Stimulated activated CD4-positive, alpha-beta T cell treated with anti-CD3 and anti-CD28 coated beads, Interleukin-1b, Interleukin-23, amount 100 ng/mL, for 1 hour (primary cell): Measurements from ENCODE around the gene CCL4L2.
"Not testable (repeated sequence)": the region's sequence is repeated elsewhere in the genome, so short reads cannot be mapped to it uniquely, and the experiment has no call there.

Source experiments
- DNase-seq, 2 donors: peaks; one replicate each; pipeline ENCODE4 v3.0.0-alpha.2; 2020; ENCODE audit warnings: low read depth in 2 of 2

Gene CCL4L2

DNA sequence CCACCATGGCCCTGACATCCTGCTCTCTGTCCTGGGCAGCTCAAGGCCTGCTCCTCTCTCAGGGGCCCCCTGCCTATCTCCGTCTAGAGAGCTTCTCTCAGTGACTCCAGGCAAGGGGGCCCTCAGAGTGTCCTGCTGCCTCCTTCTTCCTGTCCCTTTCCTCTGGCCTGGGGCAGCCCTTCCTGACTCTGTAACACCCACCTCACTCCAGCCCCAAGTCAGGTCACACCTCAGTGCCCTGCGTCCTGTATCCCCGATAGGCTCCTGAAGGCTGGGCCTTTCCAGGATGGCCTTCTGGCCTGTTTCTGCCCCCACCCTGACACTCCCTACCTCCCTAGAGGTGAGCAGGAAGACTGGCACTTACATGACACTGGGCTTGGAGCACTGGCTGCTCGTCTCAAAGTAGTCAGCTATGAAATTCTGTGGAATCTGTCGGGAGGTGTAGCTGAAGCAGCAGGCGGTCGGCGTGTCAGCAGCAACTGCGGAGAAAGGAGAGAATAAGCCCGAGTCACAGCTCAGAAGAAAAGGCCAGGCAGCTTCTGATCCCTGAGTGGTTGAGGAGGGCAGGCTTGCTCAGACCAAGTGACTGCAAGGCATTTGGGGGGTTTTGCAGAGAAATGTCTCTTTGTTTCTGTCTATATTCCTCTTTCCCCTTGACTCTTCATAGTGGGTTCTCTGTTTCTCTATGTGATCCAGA lies 15.3 kb upstream of the CCL4L2 start:
- no peak for DNase-seq

DNA sequence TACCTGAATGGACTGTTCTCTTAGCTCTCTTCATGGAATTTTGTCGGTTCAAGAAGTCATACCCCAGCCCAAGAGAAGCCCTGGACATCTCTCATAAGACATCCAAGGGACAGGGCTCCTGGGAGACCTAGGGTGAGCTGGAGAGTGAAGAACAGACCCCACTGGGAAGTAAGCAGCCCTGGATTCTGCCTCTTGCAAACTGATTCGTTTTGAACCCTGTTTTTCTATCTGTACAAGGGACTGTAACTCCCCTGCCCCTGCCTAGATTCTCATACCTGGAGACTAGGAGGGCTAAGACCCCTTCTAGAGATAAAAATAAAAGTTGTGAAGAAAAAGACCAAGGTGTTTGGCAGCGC lies 14.8 kb upstream of the CCL4L2 start:
- DNase-seq: no peak

DNA sequence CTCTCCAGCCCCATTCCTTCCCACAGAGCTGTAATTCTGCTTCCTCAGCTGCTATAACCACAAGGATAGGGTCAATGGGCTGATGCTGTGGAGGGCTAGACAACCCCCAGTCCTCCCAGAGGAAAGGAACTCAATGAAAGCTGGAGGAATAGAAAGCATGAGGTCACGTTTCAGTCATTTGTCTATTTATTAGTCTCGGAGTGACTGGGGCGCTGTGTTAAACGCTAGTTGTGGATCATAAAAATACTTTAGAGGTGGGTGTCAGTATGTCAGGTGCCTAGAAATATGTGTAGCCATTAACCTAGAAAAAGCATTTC lies 13.5 kb upstream of the CCL4L2 start:
- DNase-seq: no peak

DNA sequence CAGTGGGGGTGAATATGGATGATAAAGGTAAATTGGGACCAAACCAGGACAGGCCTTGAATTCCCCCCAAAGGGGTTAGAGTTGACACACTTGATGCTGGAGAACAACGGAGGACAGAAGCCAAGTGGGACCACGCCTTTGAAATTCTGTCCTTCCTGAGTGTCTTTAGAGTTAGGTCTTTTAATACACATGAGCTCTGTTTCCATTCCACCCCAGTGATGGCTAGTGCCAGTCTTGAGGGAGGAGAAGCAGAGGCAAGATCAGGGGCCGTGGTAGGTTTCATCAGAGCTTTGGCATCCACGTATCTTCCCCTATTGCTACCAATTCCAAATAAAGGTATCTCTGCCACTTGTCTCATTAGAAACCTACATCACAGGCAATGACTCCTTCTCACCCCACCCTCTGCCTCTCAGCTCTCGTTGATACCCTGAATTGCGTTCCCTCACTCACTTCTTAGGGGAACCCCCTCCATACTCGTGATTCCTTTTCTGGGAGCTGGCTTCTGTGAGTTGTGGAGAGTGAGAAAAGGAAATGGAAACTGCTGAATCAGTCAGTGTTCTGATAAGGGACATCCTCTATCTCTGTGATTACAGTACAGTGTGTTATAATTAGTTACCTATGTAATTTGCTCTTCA lies 11.9 kb upstream of the CCL4L2 start:
- no peak for DNase-seq

DNA sequence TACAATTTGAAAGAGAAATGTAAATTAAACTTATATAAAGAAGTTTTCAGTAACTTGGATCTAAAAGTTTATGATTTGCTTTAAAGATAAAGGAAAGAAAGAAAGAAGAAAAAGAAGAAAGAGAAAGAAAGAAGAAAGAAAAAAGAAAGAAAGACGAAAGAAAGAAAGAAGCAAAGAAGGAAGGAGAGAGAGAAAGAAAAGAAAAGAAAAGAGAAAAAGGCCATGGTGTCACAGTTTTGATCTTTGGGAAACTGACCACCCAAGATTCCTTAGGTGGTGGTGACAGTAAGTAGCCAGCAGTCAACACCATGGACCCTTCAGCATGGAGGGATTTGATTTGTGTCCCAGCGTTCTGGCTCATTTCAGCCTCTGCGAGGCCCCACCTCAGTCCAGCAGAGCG lies 9.8 kb upstream of the CCL4L2 start:
- not testable (repeated sequence) for DNase-seq

DNA sequence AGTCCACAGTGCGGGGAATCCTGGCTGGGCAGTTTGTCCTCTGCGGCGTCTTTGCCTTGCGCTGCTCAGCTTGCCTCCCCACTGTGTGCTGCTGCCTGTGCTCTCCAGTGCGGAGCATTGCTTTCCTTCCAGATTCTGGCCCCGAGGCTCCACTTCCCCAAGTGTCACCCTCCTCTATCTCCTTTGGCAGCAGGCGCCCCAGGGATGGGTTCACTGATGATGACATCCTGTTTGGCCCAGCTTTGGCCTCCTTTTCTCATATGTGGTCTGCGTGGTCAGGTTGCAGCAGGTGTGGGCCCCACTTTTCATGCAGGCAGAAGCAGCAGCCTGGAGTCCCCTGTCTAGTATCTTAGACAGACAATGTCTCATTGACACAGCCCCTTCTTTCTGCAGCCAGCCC lies 9.4 kb upstream of the CCL4L2 start:
- not testable (repeated sequence) for DNase-seq

DNA sequence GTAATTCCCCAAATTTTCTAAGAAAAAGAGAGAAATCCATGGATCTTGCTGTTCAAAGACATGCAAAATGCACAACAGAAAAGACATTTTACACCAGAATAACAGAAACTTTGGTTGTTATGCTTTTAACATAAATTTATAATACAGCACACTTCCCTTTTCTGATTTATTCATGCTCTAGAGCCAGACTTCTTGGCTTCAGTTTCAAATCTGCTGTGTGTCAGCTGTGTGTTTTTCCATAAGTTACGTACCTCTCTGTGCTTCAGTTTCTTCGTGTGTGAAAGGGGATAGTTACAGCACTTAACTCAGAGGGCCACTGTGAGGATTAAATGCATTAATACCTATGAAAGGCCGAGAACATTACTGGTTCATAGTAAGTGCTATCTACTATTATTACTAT lies 7.5 kb upstream of the CCL4L2 start:
- no peak for DNase-seq

DNA sequence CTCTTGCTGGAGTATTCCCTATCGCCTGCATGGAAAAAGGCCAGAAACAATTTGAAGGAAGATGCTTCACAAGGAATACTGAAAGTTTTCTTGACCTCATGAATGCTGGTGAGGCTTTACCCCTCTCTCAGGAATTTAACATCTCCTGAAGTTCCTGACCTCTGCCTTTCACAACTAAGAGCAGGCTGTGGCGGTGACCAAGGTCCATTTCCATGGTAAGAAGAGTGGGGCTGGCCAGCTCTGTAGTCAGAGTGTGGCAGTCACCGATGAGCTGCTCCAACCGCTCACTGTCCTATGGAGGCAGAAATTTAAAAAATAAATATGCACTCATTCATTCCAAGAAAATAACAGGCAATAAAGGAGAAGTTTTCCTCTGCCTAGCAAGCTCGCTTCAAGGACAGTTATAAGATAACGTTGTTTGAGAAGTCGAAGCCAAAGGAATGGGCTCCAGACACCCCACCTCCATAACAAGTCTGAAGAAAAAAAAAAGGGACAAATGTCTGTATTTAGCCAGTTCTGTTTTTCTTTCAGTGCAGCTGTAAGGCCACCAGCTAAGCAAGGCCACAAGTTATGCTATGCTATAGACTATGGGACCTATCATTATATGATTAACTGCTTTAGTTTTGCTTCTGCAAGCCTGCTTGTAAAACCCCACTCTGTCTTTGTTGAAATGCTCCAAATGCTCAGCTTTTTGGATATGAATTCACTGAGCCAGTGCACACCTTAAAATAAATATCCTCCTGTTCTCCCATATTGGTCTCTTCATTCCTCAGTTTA lies 6.0 kb upstream of the CCL4L2 start:
- no peak for DNase-seq

DNA sequence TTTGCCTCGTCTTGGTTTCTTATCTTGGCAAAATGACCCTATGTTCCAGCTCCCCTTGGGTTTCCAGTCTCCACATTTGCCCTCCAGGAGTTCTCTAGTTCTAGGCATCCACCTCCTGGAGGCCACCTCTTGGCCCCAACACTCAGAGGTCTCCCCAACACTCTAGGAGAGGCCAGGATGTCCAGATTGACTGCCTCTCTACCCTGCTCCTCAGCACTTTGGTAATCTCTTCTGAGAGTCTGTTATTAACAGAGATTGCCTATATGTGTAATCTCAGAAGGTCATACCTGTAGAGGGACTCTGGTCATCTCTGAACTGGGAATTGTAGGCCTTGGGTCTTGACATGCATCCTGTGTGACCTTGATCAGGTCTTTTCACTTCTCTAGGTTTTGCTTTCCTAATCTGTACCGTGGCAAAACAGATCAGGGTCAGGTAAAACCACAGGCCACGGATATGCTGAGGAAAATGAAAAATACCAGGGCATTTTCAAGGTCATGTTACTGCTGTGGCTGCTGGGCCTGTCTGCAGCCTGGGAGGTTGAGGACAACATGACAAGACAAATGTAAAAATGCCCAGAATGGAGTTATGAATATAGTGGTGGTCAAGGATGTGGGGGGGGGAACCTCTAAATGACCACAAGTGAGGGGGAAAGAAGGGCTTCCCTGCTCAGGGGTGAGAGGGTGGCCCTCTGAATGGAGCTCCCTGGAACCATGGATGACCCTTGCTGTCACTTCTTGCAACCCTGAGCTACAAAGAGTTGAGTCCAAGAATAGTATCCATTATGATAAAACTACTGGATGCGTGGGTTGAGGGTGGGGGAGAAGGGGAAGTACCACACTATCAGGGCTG lies 5.0 kb upstream of the CCL4L2 start:
- no peak for DNase-seq

DNA sequence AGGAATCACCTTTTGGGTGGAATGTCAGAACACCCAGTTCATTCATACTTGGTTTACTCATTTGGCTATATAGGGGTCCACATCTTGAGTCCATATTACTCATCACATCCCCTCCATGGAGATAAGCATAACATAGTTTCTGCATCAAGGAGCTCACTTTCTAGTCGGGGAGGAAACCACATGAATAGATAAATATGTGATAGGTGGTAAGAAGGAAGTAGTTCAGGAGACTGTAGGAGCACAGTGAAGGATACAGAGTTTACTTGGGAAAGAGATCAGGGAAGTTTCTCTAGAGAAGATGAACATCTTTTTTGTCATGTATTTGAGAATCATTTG lies 4.4 kb upstream of the CCL4L2 start:
- not testable (repeated sequence) for DNase-seq

DNA sequence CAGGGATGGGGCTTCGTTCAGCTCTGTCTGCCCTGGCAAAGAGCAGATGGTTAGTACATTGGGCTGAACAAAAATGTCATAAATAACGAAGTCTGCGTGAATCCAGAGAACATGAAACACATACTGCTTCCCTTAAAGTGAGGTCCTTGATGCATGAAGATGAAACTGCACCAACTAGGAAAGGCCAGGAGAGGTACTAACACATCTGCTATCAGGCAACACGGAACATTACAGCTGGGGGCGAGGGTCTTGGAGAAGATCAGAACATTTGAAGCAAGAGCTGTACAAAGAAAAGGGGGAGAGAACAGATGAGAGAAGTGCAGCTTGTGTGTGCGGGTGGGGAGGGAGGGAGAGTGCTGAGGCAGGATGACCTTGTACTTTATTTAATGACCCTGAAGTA lies 3.5 kb upstream of the CCL4L2 start:
- DNase-seq: not testable (repeated sequence)

DNA sequence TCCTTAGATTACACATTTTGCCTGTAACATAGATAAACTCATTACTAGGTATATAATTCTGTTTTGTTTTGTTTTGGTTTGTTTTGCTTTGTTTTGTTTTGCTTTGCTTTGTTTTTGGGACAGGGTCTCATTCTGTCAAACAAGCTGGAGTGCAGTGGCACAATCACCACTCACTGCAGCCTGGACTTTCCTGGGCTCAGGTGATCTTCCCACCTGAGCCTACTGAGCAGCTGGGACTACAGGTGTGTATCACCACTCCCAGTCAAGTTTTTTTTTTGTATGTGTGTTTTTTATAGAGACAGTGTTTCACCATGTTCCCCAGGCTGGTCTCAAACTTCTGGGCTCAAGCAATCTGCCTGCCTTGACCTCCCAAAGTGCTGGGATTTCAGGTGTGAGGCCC lies 1.3 kb upstream of the CCL4L2 start:
- DNase-seq: no peak

DNA sequence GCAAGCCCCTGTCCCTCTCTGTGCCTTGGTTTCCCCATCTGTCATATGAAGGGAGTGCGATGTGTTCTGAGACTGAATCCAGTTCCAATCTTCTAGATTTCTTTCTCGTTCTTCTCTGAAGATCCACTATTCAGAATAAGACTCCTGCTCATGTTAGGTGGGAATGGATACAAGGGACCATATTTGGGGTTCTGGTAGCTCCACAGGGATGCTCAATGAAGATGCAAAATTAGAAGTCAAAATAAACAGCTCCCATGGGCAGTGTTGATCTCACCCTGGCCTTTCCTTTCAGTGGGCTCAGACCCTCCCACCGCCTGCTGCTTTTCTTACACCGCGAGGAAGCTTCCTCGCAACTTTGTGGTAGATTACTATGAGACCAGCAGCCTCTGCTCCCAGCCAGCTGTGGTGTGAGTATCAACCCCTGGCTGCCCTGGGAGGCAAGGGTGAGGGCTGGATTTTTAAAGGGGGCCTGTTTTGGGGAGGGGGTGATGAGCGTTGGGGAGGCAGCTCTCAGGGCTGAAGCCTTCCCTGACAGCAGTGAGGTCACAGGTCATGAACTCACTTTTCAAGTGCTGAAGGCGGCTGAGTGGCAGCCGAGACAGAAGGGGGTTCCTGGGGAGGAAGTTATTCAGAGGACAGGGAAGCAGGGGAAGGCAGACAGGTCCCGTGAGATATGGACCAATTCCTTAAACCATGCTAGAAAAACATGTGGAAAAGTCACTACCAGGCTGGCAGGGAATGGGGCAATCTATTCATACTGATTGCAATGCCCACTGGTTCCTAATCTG lies 815 bp downstream of the CCL4L2 start:
- not testable (repeated sequence) for DNase-seq

DNA sequence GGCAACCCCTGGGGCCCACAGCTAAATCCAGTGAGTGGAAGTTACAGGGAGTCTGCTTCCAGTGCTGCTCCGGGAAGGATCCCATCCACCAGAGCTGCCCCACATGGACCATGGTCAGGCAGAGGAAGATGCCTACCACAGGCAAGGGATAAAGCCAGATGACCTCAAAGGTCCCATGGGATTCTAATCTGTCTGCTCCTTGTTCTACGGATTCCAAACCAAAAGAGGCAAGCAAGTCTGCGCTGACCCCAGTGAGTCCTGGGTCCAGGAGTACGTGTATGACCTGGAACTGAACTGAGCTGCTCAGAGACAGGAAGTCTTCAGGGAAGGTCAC lies 1.4 kb downstream of the CCL4L2 start:
- DNase-seq: no peak

DNA sequence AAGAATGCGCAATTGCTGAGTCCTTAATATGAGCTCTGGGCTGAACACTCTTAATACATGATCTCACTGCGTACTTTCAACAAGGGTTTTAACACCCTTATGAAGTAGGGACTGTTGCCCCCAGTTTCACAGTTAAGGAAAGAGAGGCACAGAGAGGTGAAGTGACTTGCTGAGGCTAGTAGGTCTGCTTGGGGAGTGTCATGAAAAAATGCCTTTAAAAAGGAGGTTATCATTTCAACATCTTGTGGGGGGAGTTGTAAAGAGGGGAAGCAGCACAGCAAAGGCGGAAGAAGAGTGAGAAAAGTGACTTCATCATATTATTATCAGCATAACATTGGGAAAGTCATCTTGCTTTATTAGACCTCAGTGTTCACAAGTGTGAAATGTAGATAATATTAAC lies 2.1 kb downstream of the CCL4L2 start:
- DNase-seq: no peak

DNA sequence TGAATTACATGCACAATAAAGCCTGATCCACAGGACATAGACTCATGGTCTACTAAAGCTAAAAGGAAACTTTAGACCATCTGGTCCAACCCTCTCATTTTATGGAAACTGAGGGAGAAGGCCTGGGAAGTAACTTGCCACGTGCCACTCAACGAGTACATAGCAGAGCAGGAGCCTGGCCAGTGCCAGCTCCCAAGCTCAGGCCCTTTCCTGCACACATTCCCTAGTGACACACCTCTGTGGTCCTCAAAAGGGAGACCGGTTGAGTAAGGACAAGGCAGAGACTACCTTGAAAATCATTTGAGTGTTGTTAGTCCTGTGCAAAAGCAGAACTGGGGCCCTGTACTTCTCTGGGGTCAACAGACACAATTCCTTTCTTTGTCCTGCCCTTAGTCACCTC lies 2.8 kb downstream of the CCL4L2 start:
- no peak for DNase-seq

DNA sequence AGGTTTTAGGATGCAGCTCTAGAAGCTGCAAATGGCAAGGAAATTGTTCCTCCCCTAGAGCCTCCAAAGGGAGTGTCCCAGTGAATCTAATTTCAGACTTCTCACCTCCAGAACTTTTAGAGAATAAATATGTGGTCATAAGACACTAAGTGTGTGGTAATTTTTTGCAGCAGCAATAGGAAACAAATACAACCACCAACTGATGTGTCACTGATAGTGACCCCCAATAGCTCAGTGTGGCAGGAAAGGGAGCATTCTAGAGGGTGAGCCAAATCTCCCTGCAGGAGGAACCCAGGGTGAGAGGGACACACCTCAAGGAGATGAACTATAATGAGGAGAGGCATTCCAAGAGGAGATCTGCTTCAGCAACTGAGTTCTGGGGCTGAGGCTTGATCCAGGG lies 4.1 kb downstream of the CCL4L2 start:
- DNase-seq: no peak

DNA sequence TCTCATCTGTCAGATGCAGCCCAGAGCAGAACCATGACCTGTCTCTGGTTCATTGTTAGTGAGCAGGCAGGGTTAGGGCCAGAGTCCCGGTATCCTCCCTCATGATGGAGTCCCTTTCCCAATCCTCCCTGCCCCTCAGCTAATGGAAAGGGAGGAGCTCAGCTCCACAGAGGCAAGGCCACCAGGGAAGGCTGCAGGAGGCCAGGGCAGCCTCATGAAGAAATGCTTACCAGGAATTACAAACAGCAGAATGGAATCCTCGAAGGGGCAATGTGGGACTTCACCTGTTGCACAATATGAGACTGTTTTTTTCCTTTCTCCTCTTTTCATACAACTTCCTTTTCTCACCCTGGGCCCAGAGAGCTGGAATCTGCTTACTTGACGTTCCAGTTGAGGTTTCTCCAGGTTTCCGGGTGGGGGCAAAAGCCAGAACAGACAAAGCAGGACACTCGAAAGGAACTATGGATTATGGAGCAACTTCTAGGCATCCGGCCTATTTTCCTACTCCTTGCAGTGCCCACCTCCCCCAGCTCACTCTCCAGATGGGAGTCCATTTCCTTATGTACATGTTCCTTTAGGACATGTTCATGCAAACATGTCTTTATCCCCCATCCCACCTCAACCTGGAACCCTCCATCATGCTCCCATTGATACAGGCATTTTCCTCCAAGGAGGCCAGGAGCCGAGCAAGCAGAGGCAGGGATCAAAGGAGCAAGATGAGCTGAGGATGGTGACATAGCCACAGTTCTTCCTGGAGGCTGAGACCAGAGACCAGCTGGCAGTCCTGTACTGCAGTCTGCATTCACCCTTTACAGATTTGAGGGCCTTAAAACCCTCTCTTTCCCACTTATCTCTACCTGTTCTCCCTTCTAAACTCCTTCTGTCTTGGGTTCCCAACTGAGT lies 4.8 kb downstream of the CCL4L2 start:
- not testable (repeated sequence) for DNase-seq

DNA sequence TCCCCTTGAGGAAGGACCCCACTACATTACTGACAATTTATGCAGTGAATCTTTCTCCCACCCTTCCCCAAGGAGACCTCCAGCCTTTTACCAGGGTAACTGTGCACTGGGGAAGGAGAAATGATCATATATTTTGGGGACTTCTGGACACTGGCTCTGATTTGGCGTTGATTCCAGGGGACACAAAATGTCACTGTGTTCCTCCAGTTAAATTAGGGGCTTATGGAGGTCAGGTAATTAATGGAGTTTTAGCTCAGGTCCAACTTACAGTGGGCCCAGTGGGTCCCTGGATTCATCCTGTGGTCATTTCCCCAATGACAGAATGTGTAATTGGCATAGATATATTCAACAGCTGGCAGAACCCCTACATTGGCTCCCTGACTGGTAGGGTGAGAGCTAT lies 8.7 kb downstream of the CCL4L2 start:
- not testable (repeated sequence) for DNase-seq

DNA sequence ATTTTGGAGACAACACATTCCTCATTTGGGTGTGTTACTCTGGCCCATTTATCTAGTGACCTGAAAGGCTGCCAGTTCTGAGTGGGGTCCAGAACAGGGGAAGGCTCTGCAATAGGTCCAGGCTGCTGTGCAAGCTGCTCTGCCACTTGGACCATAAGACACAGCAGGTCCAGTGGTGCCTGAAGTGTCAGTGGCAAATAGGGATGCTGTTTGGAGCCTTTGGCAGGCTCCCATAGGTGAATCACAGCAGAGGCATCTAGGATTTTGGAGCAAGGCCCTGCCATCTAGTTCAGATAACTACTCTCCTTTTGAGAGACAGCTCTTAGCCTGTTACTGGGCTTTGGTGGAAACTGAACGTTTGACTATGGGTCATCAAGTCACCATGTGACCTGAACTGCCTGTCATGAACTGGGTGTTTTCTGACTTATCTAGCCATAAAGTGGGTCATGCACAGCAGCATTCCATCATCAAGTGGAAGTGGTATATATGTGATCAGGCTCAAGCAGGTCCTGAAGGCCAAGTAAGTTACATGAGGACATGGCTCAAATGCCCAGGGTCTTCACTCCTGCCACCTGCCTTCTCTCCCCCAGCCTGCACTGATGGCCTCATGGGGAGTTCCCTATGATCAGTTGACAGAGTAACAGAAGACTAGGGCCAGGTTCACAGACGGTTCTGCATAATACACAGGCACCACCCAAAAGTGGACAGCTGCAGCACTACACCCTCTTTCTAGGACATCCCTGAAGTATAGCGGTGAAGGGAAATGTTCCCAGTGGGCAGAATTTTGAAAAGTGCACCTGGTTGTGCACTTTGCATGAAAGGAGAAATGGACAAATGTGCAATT lies 10.1 kb downstream of the CCL4L2 start:
- DNase-seq: not testable (repeated sequence)
